GM11168 (cell line): ENCODE data around the gene FLRT2.

Source experiments
- in situ Hi-C: fragments of 300-500 bp; cut with MboI; formaldehyde crosslinking; loops from one replicate; pipeline ENCODE4 v1.12.0; 2022; ENCODE audit warnings: low sequenced_read_pairs; ENCODE audit not compliant: unreplicated experiment

Gene FLRT2

GRCh38 chr14:85529803-85530574 lies at the start of gene FLRT2:
Gene FLRT2, plus strand, starts transcription at chr14:85530144. Its CDS starts 91,371 bp downstream, at chr14:85621515.
- in situ Hi-C loops = no loop called here

- in situ Hi-C loops = no loop called here
Observed at GRCh38 chr14:85481471-85481870, 48.5 kb upstream of the FLRT2 start.

- in situ Hi-C loops = no loop called here
Observed at GRCh38 chr14:85482552-85482951, 47.4 kb upstream of the FLRT2 start.

- in situ Hi-C loops = no loop called here
Observed at GRCh38 chr14:85483037-85483436, 46.9 kb upstream of the FLRT2 start.

- in situ Hi-C loops = no loop called here
Observed at GRCh38 chr14:85483652-85484051, 46.3 kb upstream of the FLRT2 start.

- in situ Hi-C loops = no loop called here
Observed at GRCh38 chr14:85487215-85487614, 42.7 kb upstream of the FLRT2 start.

GRCh38 chr14:85501751-85502150 lies 28.2 kb upstream of the FLRT2 start:
- in situ Hi-C loops = no loop called here

- in situ Hi-C loops = no loop called here
Observed at GRCh38 chr14:85508863-85509262, 21.1 kb upstream of the FLRT2 start.

- in situ Hi-C loops = no loop called here
Observed at GRCh38 chr14:85512451-85512850, 17.5 kb upstream of the FLRT2 start.

- in situ Hi-C loops = no loop called here
Observed at GRCh38 chr14:85514487-85514886, 15.5 kb upstream of the FLRT2 start.

GRCh38 chr14:85516239-85517113 lies 13.5 kb upstream of the FLRT2 start:
- in situ Hi-C loops = no loop called here

- in situ Hi-C loops = no loop called here
Observed at GRCh38 chr14:85517114-85517688, 12.7 kb upstream of the FLRT2 start.

GRCh38 chr14:85519661-85520305 lies 10.2 kb upstream of the FLRT2 start:
- in situ Hi-C loops = no loop called here

- in situ Hi-C loops = no loop called here
Observed at GRCh38 chr14:85520581-85520980, 9.4 kb upstream of the FLRT2 start.

GRCh38 chr14:85523624-85524023 lies 6.3 kb upstream of the FLRT2 start:
- in situ Hi-C loops = no loop called here

- in situ Hi-C loops = no loop called here
Observed at GRCh38 chr14:85527006-85527405, 2.9 kb upstream of the FLRT2 start.

- in situ Hi-C loops = no loop called here
Observed at GRCh38 chr14:85527445-85528035, 2.4 kb upstream of the FLRT2 start.

- in situ Hi-C loops = no loop called here
Observed at GRCh38 chr14:85528080-85528896, 1.7 kb upstream of the FLRT2 start.

- in situ Hi-C loops = no loop called here
Observed at GRCh38 chr14:85528897-85529631, 880 bp upstream of the FLRT2 start.
